ENCODE measurements around the gene SLC26A11.

Gene SLC26A11

GRCh38 chr17:80291260-80291659 is 71.0 kb downstream of the SLC26A11 start:
- DNase-seq (ENCODE audit: extremely low spot score): no peak
- ChIA-PET CTCF (no interaction called here), POLR2A (no interaction called here)
- TF ChIP-seq FOXM1 (IDR thresholded peaks at IDR 0.05; ENCODE audit: borderline replicate concordance): no peak
- TF ChIP-seq ELF4 (IDR thresholded peaks at IDR 0.05): no peak
- TF ChIP-seq HDGF (IDR thresholded peaks at IDR 0.05; ENCODE audit: borderline replicate concordance): no peak
- no peak for TF ChIP-seq TARDBP (IDR thresholded peaks at IDR 0.05)
- TF ChIP-seq ZNF384 (IDR thresholded peaks at IDR 0.05): no peak
- TF ChIP-seq LEF1 (IDR thresholded peaks at IDR 0.05; ENCODE audit: borderline replicate concordance): no peak
- TF ChIP-seq CTBP1 (IDR thresholded peaks at IDR 0.05; ENCODE audit: borderline replicate concordance): no peak
- no peak for TF ChIP-seq SP1 (IDR thresholded peaks at IDR 0.05)
- no peak for TF ChIP-seq FOXA1 (IDR thresholded peaks at IDR 0.05)
- TF ChIP-seq SUZ12 (IDR thresholded peaks at IDR 0.05): no peak
- no peak for TF ChIP-seq NFRKB (IDR thresholded peaks at IDR 0.05)
- TF ChIP-seq L3MBTL2 (conservative IDR thresholded peaks at IDR 0.05): no peak
- no peak for TF ChIP-seq BHLHE40 (IDR thresholded peaks at IDR 0.05; ENCODE audit: borderline replicate concordance)
- TF ChIP-seq FOXK2 (IDR thresholded peaks at IDR 0.05): no peak
- no peak for TF ChIP-seq PKNOX1 (IDR thresholded peaks at IDR 0.05)
- TF ChIP-seq ARNT (IDR thresholded peaks at IDR 0.05): no peak

GRCh38 chr17:80291691-80292487 is 71.7 kb downstream of the SLC26A11 start:
- ChIA-PET CTCF (no interaction called here), POLR2A (interaction anchor here (1.2 kb wide), 1 partner anchor 13 kb away, joined by 3 read pairs; no protein-coding TSS in a partner anchor)
- TF ChIP-seq HDGF (IDR thresholded peaks at IDR 0.05; ENCODE audit: borderline replicate concordance) (no peak), ARNT (IDR thresholded peaks at IDR 0.05) (no peak), FOXA1 (IDR thresholded peaks at IDR 0.05) (no peak), BHLHE40 (IDR thresholded peaks at IDR 0.05; ENCODE audit: borderline replicate concordance) (no peak), SUZ12 (IDR thresholded peaks at IDR 0.05) (no peak), TARDBP (IDR thresholded peaks at IDR 0.05) (no peak), ELF4 (IDR thresholded peaks at IDR 0.05) (no peak), CTBP1 (IDR thresholded peaks at IDR 0.05; ENCODE audit: borderline replicate concordance) (no peak), ZNF384 (IDR thresholded peaks at IDR 0.05) (no peak), L3MBTL2 (conservative IDR thresholded peaks at IDR 0.05) (no peak), PKNOX1 (IDR thresholded peaks at IDR 0.05) (no peak), SP1 (IDR thresholded peaks at IDR 0.05) (no peak), FOXM1 (IDR thresholded peaks at IDR 0.05; ENCODE audit: borderline replicate concordance) (no peak), LEF1 (IDR thresholded peaks at IDR 0.05; ENCODE audit: borderline replicate concordance) (no peak)
- no peak for DNase-seq (ENCODE audit: extremely low spot score)

- no peak for TF ChIP-seq SP1 (IDR thresholded peaks at IDR 0.05)
- TF ChIP-seq HDGF (IDR thresholded peaks at IDR 0.05; ENCODE audit: borderline replicate concordance): no peak
- ChIA-PET CTCF (interaction anchor here (0.5 kb wide), 1 partner anchor 188 kb away, joined by 5 read pairs; no protein-coding TSS in a partner anchor), POLR2A (interaction anchor here (1.0 to 1.2 kb wide), 2 partner anchors 9 to 14 kb away, joined by 3 read pairs; no protein-coding TSS in a partner anchor)
- no peak for DNase-seq (ENCODE audit: extremely low spot score)
These were observed 72.3 kb downstream of the SLC26A11 start for GRCh38 chr17:80292521-80292971.

GRCh38 chr17:80294210-80294609 is 74.0 kb downstream of the SLC26A11 start:
- POLR2A ChIA-PET: no interaction called here

GRCh38 chr17:80294653-80295052 is 74.4 kb downstream of the SLC26A11 start:
- POLR2A ChIA-PET: no interaction called here

More at GRCh38 chr17:80294210-80294609, 74.0 kb downstream of the SLC26A11 start:
- CTCF ChIA-PET: no interaction called here
- no peak for DNase-seq (ENCODE audit: extremely low spot score)
- TF ChIP-seq LEF1 (IDR thresholded peaks at IDR 0.05; ENCODE audit: borderline replicate concordance) (no peak), HDGF (IDR thresholded peaks at IDR 0.05; ENCODE audit: borderline replicate concordance) (no peak), ZNF384 (IDR thresholded peaks at IDR 0.05) (no peak), ARNT (IDR thresholded peaks at IDR 0.05) (no peak), BHLHE40 (IDR thresholded peaks at IDR 0.05; ENCODE audit: borderline replicate concordance) (no peak), FOXK2 (IDR thresholded peaks at IDR 0.05) (no peak), FOXM1 (IDR thresholded peaks at IDR 0.05; ENCODE audit: borderline replicate concordance) (no peak), PKNOX1 (IDR thresholded peaks at IDR 0.05) (no peak), L3MBTL2 (conservative IDR thresholded peaks at IDR 0.05) (no peak), TARDBP (IDR thresholded peaks at IDR 0.05) (no peak), ELF4 (IDR thresholded peaks at IDR 0.05) (no peak), NFRKB (IDR thresholded peaks at IDR 0.05) (no peak), SP1 (IDR thresholded peaks at IDR 0.05) (no peak), FOXA1 (IDR thresholded peaks at IDR 0.05) (no peak), CTBP1 (IDR thresholded peaks at IDR 0.05; ENCODE audit: borderline replicate concordance) (no peak), SUZ12 (IDR thresholded peaks at IDR 0.05) (no peak)

GRCh38 chr17:80295146-80295545 is 74.9 kb downstream of the SLC26A11 start:
- ChIA-PET POLR2A (no interaction called here), CTCF (interaction anchor here (0.9 kb wide), 1 partner anchor 613 kb away, joined by 4 read pairs; no protein-coding TSS in a partner anchor)
- TF ChIP-seq BHLHE40 (IDR thresholded peaks at IDR 0.05; ENCODE audit: borderline replicate concordance): no peak
- TF ChIP-seq L3MBTL2 (conservative IDR thresholded peaks at IDR 0.05): no peak
- no peak for TF ChIP-seq NFRKB (IDR thresholded peaks at IDR 0.05)
- no peak for TF ChIP-seq LEF1 (IDR thresholded peaks at IDR 0.05; ENCODE audit: borderline replicate concordance)
- no peak for TF ChIP-seq ARNT (IDR thresholded peaks at IDR 0.05)
- no peak for TF ChIP-seq CTBP1 (IDR thresholded peaks at IDR 0.05; ENCODE audit: borderline replicate concordance)
- TF ChIP-seq FOXM1 (IDR thresholded peaks at IDR 0.05; ENCODE audit: borderline replicate concordance): no peak
- TF ChIP-seq HDGF (IDR thresholded peaks at IDR 0.05; ENCODE audit: borderline replicate concordance): no peak
- no peak for TF ChIP-seq SP1 (IDR thresholded peaks at IDR 0.05)
- no peak for TF ChIP-seq FOXK2 (IDR thresholded peaks at IDR 0.05)
- no peak for TF ChIP-seq FOXA1 (IDR thresholded peaks at IDR 0.05)
- TF ChIP-seq SUZ12 (IDR thresholded peaks at IDR 0.05): no peak
- no peak for TF ChIP-seq ELF4 (IDR thresholded peaks at IDR 0.05)
- TF ChIP-seq TARDBP (IDR thresholded peaks at IDR 0.05): no peak
- no peak for TF ChIP-seq PKNOX1 (IDR thresholded peaks at IDR 0.05)
- no peak for DNase-seq (ENCODE audit: extremely low spot score)

More at GRCh38 chr17:80294653-80295052, 74.4 kb downstream of the SLC26A11 start:
- CTCF ChIA-PET: no interaction called here
- DNase-seq (ENCODE audit: extremely low spot score): no peak
- TF ChIP-seq HDGF (IDR thresholded peaks at IDR 0.05; ENCODE audit: borderline replicate concordance): no peak
- no peak for TF ChIP-seq NFRKB (IDR thresholded peaks at IDR 0.05)

Measured in HEK293T (cell line).